PFSK-1 (cell line): ENCODE results near the gene KIF1B.

Source experiments
- FOXP2 ChIP-seq: optimal IDR thresholded peaks from 2 replicates; pipeline ENCODE3; 2011; ENCODE audit warnings: borderline replicate concordance, control low read depth, inconsistent platforms; ENCODE audit not compliant: insufficient read depth; ENCODE audit errors: extremely low read length, extremely low read depth
- POLR2AphosphoS5 ChIP-seq: IDR thresholded peaks from 2 replicates; pipeline ENCODE4 v1.6.1; 2012; ENCODE audit warnings: low read depth, mild to moderate bottlenecking, control low read depth, low read length, moderate library complexity
- SIN3A ChIP-seq: IDR thresholded peaks from 2 replicates; pipeline ENCODE4 v1.6.1; 2012; ENCODE audit warnings: mild to moderate bottlenecking, low read length, moderate library complexity, borderline replicate concordance; ENCODE audit not compliant: insufficient read depth
- TAF1 ChIP-seq: IDR thresholded peaks from 2 replicates; pipeline ENCODE4 v1.6.1; 2012; ENCODE audit warnings: low read length, control low read depth, borderline replicate concordance; ENCODE audit not compliant: insufficient read depth
- TF ChIP-seq, protein P1 (sequence below), 2 experiments: IDR thresholded peaks; 2 replicates each; pipeline versions ENCODE4 v1.6.1 to v1.8.0; 2011 to 2012; ENCODE audit warnings: low read depth in 2 of 2, low read length in 2 of 2, control low read depth in 1 of 2, inconsistent platforms in 1 of 2, mild to moderate bottlenecking in 1 of 2, moderate library complexity in 1 of 2; ENCODE audit not compliant: insufficient read depth in 1 of 2

KIF1B gene

DNA sequence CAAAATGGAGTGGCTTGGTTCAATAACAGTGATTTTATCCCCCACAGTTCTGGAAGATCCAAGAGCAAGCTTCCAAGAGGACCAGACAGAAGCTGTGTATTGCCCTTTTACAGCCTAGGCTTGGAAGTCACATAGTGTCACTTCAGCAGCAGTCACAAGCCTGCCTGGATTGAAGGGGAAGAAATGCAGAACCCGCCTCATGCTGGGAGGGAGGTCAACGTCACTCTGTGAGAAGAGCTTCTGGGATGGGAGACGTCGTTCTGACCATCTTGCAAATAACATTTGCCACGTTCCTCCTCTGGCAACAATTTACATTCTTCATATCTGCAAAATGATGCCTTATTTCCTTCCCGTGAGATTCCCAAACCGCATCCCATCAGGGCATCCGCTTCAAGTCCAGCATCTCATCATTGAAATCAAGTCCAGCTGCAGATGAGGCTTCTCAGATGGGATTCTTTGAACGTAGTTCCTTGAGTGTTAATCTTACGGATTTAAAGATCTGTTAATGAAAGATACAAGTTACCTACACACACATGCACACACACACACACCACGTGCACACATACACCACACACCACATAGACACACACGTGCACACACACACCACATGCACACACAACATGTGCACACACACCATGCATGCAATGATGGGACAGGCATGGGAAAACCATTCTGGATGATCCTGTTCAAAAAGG, 23.9 kb upstream of the KIF1B start:
- TF ChIP-seq, protein P1, sequence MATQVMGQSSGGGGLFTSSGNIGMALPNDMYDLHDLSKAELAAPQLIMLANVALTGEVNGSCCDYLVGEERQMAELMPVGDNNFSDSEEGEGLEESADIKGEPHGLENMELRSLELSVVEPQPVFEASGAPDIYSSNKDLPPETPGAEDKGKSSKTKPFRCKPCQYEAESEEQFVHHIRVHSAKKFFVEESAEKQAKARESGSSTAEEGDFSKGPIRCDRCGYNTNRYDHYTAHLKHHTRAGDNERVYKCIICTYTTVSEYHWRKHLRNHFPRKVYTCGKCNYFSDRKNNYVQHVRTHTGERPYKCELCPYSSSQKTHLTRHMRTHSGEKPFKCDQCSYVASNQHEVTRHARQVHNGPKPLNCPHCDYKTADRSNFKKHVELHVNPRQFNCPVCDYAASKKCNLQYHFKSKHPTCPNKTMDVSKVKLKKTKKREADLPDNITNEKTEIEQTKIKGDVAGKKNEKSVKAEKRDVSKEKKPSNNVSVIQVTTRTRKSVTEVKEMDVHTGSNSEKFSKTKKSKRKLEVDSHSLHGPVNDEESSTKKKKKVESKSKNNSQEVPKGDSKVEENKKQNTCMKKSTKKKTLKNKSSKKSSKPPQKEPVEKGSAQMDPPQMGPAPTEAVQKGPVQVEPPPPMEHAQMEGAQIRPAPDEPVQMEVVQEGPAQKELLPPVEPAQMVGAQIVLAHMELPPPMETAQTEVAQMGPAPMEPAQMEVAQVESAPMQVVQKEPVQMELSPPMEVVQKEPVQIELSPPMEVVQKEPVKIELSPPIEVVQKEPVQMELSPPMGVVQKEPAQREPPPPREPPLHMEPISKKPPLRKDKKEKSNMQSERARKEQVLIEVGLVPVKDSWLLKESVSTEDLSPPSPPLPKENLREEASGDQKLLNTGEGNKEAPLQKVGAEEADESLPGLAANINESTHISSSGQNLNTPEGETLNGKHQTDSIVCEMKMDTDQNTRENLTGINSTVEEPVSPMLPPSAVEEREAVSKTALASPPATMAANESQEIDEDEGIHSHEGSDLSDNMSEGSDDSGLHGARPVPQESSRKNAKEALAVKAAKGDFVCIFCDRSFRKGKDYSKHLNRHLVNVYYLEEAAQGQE (IDR thresholded peaks at IDR 0.05; ENCODE audit: insufficient read depth in 1 of 2, low read depth in 2 of 2, low read length in 2 of 2), result no peak
- TF ChIP-seq FOXP2, result no peak
- TF ChIP-seq SIN3A, result no peak
- TF ChIP-seq TAF1, result no peak
- no peak for TF ChIP-seq POLR2AphosphoS5

- TF ChIP-seq POLR2AphosphoS5, result no peak
- no peak for TF ChIP-seq FOXP2
- TF ChIP-seq SIN3A, result no peak
- TF ChIP-seq, protein P1 (IDR thresholded peaks at IDR 0.05; ENCODE audit: insufficient read depth in 1 of 2, low read depth in 2 of 2, low read length in 2 of 2), result no peak
- TF ChIP-seq TAF1, result no peak
Observed at GRCh38 chr1:10187026-10187334, 23.4 kb upstream of the KIF1B start.

- TF ChIP-seq TAF1, result no peak
- TF ChIP-seq, protein P1 (IDR thresholded peaks at IDR 0.05; ENCODE audit: insufficient read depth in 1 of 2, low read depth in 2 of 2, low read length in 2 of 2), result no peak
- no peak for TF ChIP-seq POLR2AphosphoS5
- TF ChIP-seq SIN3A, result no peak
- TF ChIP-seq FOXP2, result no peak
Observed at GRCh38 chr1:10188133-10188650, 22.2 kb upstream of the KIF1B start.

- TF ChIP-seq POLR2AphosphoS5 (no peak), FOXP2 (no peak)
- TF ChIP-seq, protein P1 (IDR thresholded peaks at IDR 0.05; ENCODE audit: insufficient read depth in 1 of 2, low read depth in 2 of 2, low read length in 2 of 2), result no peak
Observed at GRCh38 chr1:10189659-10190058, 20.7 kb upstream of the KIF1B start.

- TF ChIP-seq SIN3A (no peak), FOXP2 (no peak), POLR2AphosphoS5 (no peak)
Observed at GRCh38 chr1:10192263-10192662, 18.1 kb upstream of the KIF1B start.
